GM04503 (cell line): ENCODE measurements around the gene GPR18.

Source experiments
- DNase-seq: peaks from one replicate; pipeline ENCODE4 v3.0.0-alpha.2; 2012; ENCODE audit warnings: low read depth

GPR18 gene

DNA sequence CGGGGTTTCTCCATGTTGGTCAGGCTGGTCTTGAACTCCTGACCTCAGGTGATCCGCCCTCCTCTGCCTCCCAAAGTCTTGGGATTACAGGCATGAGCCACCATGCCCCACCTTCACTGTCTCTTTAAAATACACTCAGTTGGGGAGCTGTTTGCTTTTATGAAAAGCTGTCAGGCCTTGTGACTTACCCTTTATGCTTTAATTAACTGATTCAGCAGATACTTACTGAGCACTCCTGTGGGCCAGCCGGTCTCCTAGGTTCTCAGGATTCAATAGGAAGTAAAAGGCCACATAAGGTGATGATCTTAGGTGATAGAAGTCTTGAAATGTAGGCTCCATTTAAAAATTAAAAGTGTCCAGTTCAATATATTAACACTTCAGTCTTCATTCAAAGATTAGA is 50.0 kb downstream of the GPR18 start:
- DNase-seq: no peak

DNA sequence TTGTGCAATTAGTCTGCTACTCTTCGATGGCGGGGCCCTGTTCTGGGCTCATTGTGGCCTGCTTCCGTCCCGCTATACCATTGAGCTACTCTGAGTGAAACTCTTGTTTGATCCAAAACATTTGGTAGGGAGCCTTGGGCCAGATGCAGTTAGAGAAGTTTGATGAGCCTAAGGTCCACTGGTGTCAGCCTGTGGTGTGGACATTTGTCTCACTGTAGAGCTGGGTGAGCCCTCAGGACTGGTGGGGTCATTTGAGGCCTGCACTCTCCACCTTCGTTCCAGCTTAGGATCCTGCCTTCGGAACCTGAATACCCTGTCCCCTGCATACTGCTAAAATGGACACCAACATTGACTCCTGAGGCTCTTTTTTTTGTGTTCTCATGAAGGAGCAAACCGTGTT is 50.7 kb downstream of the GPR18 start:
- no peak for DNase-seq

DNA sequence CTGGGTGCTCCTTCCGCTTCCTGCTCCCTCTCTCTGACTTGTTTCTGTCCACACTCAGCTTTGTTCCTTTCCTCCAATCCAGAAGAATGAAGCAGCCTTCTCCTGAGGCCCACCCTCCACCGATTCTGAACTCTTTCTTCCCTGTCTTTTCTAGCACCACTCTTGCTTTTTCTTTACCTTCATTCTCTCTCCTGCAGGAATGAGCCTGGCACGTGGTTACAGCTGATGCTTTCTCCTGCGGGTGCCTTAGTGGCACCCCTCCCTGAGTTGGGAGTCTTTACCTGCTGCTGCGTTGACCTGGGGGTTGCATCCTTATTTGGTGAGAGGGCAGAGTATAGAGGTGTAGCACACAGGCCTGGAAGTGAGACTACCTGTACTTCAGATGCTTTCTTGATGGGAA is 51.3 kb downstream of the GPR18 start:
- DNase-seq: no peak

GRCh38 chr13:99206226-99206625 is 52.0 kb downstream of the GPR18 start:
- DNase-seq: no peak

GRCh38 chr13:99205621-99206220 is 52.5 kb downstream of the GPR18 start:
- no peak for DNase-seq
